ENCODE measurements around the gene OR8J1.

DNA sequence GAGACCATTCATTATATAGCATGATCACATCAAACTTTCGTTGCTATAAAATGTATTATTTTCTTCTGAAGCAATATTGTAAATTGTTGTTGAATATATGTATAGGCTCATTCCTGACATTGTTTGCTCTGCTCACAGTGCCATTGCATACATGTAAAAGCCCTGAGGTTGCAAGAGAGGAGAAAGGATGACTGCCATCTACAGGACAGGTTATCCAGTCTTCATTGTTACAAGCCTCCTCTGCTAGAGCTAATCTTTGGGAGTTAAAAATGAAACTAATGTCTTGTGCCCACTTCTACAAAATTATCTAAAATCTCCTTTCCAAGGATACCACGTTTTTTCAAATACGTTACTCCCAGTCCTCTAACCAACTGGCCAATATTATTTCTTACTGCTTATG, 42.0 kb downstream of the OR8J1 start:
- TF ChIP-seq, protein P1, sequence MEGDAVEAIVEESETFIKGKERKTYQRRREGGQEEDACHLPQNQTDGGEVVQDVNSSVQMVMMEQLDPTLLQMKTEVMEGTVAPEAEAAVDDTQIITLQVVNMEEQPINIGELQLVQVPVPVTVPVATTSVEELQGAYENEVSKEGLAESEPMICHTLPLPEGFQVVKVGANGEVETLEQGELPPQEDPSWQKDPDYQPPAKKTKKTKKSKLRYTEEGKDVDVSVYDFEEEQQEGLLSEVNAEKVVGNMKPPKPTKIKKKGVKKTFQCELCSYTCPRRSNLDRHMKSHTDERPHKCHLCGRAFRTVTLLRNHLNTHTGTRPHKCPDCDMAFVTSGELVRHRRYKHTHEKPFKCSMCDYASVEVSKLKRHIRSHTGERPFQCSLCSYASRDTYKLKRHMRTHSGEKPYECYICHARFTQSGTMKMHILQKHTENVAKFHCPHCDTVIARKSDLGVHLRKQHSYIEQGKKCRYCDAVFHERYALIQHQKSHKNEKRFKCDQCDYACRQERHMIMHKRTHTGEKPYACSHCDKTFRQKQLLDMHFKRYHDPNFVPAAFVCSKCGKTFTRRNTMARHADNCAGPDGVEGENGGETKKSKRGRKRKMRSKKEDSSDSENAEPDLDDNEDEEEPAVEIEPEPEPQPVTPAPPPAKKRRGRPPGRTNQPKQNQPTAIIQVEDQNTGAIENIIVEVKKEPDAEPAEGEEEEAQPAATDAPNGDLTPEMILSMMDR (IDR thresholded peaks at IDR 0.05) = no peak; the same call in 1 of the 2 replicates
- TF ChIP-seq POLR2AphosphoS5 (IDR thresholded peaks at IDR 0.05; ENCODE audit: low read depth, low read length) = no peak
- TF ChIP-seq, protein P2, sequence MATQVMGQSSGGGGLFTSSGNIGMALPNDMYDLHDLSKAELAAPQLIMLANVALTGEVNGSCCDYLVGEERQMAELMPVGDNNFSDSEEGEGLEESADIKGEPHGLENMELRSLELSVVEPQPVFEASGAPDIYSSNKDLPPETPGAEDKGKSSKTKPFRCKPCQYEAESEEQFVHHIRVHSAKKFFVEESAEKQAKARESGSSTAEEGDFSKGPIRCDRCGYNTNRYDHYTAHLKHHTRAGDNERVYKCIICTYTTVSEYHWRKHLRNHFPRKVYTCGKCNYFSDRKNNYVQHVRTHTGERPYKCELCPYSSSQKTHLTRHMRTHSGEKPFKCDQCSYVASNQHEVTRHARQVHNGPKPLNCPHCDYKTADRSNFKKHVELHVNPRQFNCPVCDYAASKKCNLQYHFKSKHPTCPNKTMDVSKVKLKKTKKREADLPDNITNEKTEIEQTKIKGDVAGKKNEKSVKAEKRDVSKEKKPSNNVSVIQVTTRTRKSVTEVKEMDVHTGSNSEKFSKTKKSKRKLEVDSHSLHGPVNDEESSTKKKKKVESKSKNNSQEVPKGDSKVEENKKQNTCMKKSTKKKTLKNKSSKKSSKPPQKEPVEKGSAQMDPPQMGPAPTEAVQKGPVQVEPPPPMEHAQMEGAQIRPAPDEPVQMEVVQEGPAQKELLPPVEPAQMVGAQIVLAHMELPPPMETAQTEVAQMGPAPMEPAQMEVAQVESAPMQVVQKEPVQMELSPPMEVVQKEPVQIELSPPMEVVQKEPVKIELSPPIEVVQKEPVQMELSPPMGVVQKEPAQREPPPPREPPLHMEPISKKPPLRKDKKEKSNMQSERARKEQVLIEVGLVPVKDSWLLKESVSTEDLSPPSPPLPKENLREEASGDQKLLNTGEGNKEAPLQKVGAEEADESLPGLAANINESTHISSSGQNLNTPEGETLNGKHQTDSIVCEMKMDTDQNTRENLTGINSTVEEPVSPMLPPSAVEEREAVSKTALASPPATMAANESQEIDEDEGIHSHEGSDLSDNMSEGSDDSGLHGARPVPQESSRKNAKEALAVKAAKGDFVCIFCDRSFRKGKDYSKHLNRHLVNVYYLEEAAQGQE (IDR thresholded peaks at IDR 0.05; ENCODE audit: insufficient read depth in 1 of 2, low read depth in 2 of 2, low read length in 1 of 2) = no peak

Data from Panc1 (cell line).